K562 (cell line): ENCODE results near the gene CD109. TPM values are rescaled to one million over a fixed set of nuclear protein-coding genes. Genes with fewer than 3 reads are reported as not detected.

Experiments
- ATAC-seq: fragments of 200-7000 bp; cut with Tn5 transposase; 3 replicates; pipeline ENCODE4 v1.9.1; 2020; ENCODE audit warnings: moderate library complexity
- BruUV-seq: library from RNA; stranded (reverse); fragments of 400-500 nt; replicated peaks from 2 replicates; lab custom pipeline; 2021; lab: Mats Ljungman, UMichigan
- CTCF ChIA-PET: fragments of 300-600 bp; formaldehyde crosslinking; extraction: SDS; loops from one replicate; lab custom pipeline; 2021; ENCODE audit warnings: low intra/inter-chr PET ratio; lab: Yijun Ruan, JAX
- POLR2A ChIA-PET: fragments of 300-600, 350-650 bp; sonication (Branson Sonifier 250); formaldehyde crosslinking; extraction: SDS; loops from one replicate; lab custom pipeline; 2021; ENCODE audit warnings: antibody characterized with exemption, inconsistent platforms; lab: Yijun Ruan, JAX
- DNase-seq, 4 experiments: peaks; one replicate each; pipeline versions ENCODE4 v3.0.0 to v3.0.0-alpha.2; 2011 to 2018; ENCODE audit warnings: low spot score in 3 of 4, mixed read lengths in 3 of 4; ENCODE audit errors: extremely low read depth in 1 of 4
- FAIRE-seq: peaks from 2 replicates; lab custom pipeline; 2011; peaks lifted over from hg19 to GRCh38; lab: Jason Lieb, UNC
- H2AFZ ChIP-seq: 2 replicates; pipeline ENCODE4 v1.6.0; 2011; ENCODE audit warnings: low read depth, low read length, control low read depth, inconsistent platforms
- H3K27ac ChIP-seq: fragments of 200-600 bp; 3 replicates; pipeline ENCODE4 v1.8.0; 2011; ENCODE audit warnings: low read depth, mild to moderate bottlenecking, control low read depth, inconsistent platforms, low read length, moderate library complexity, mixed read lengths; ENCODE audit errors: extremely low read depth
- H3K27me3 ChIP-seq, 2 experiments: fragments of 300-600 bp in 1 of 2; 2 replicates in 1 of 2; 3 replicates in 1 of 2; pipeline versions ENCODE4 v1.6.0 to v1.8.0; 2011; ENCODE audit warnings: inconsistent platforms in 2 of 2, low read length in 2 of 2, mild to moderate bottlenecking in 1 of 2, mixed read lengths in 1 of 2, moderate library complexity in 1 of 2; ENCODE audit not compliant: control insufficient read depth in 2 of 2, insufficient read depth in 2 of 2
- H3K36me3 ChIP-seq: fragments of 300-600 bp; 3 replicates; pipeline ENCODE4 v1.8.0; 2011; ENCODE audit warnings: mild to moderate bottlenecking, low read length, inconsistent platforms; ENCODE audit not compliant: control insufficient read depth, insufficient read depth
- H3K4me1 ChIP-seq, 2 experiments: fragments of 200-600 bp in 1 of 2; replicated peaks in 1 of 2; 2 replicates in 1 of 2; 3 replicates in 1 of 2; pipeline versions ENCODE4 v1.5.1 to v1.8.0; 2011; ENCODE audit warnings: inconsistent platforms in 2 of 2, low read length in 2 of 2, mild to moderate bottlenecking in 1 of 2, mixed read lengths in 1 of 2, moderate library complexity in 1 of 2; ENCODE audit not compliant: control insufficient read depth in 2 of 2, insufficient read depth in 2 of 2
- H3K4me2 ChIP-seq: 2 replicates; pipeline ENCODE4 v1.6.1; 2011; ENCODE audit warnings: low read length, control low read depth, inconsistent platforms, mixed read lengths; ENCODE audit not compliant: insufficient read depth
- H3K4me3 ChIP-seq: fragments of 200-600 bp; sonication (generic), shearing (Covaris generic); 2 replicates; pipeline ENCODE4 v1.5.1; 2016; ENCODE audit warnings: control low read depth, inconsistent platforms
- H3K79me2 ChIP-seq: fragments of 200-600 bp; 3 replicates; pipeline ENCODE4 v1.8.0; 2011; ENCODE audit warnings: low read length, inconsistent platforms; ENCODE audit not compliant: control insufficient read depth, insufficient read depth
- H3K9ac ChIP-seq, 2 experiments: 2 replicates each; pipeline versions ENCODE4 v1.6.0 to v1.6.1; 2011; ENCODE audit warnings: low read depth in 2 of 2, low read length in 2 of 2, control low read depth in 1 of 2, inconsistent platforms in 1 of 2, mild to moderate bottlenecking in 1 of 2, mixed read lengths in 1 of 2; ENCODE audit not compliant: insufficient read depth in 1 of 2
- H3K9me1 ChIP-seq: one replicate; pipeline ENCODE4 v1.6.0; 2011; ENCODE audit warnings: inconsistent platforms, mild to moderate bottlenecking, low read length, moderate library complexity; ENCODE audit not compliant: control insufficient read depth, insufficient read depth
- H3K9me3 ChIP-seq: replicated peaks from 2 replicates; pipeline ENCODE4 v1.5.1; 2011; ENCODE audit warnings: low read depth, low read length, inconsistent platforms; ENCODE audit not compliant: control insufficient read depth, insufficient read depth
- H4K20me1 ChIP-seq: replicated peaks from 2 replicates; pipeline ENCODE4 v1.6.1; 2011; ENCODE audit warnings: low read length, inconsistent platforms, mixed read lengths; ENCODE audit not compliant: control insufficient read depth, insufficient read depth
- CHCHD3 ChIP-seq: fragments of 250-450 bp; sonication (Bioruptor Pico); IDR thresholded peaks from 2 replicates; pipeline ENCODE4 v2.1.2; 2022; ENCODE audit warnings: mild to moderate bottlenecking
- CTBP1 ChIP-seq: fragments of 450-650 bp; IDR thresholded peaks from 2 replicates; pipeline ENCODE4 v1.6.1; 2016; ENCODE audit warnings: borderline replicate concordance
- DMBX1 ChIP-seq: fragments of 250-450 bp; sonication (Bioruptor Pico); IDR thresholded peaks from 2 replicates; pipeline ENCODE4 v1.8.0; 2022; ENCODE audit warnings: inconsistent platforms, mild to moderate bottlenecking, moderate library complexity, borderline replicate concordance
- FOXJ2 ChIP-seq: fragments of 200-800 bp; sonication (Bioruptor generic); IDR thresholded peaks from 2 replicates; pipeline ENCODE4 v1.6.1; 2016; ENCODE audit warnings: missing genetic modification characterization, missing compliant biosample characterization
- GATAD2A ChIP-seq: fragments of 450-650 bp; IDR thresholded peaks from 2 replicates; pipeline ENCODE4 v1.6.1; 2017
- HOXB6 ChIP-seq: fragments of 250-450 bp; sonication (Bioruptor Pico); IDR thresholded peaks from 2 replicates; pipeline ENCODE4 v1.5.1; 2022; ENCODE audit warnings: mild to moderate bottlenecking, borderline replicate concordance
- JUND ChIP-seq, 2 experiments: IDR thresholded peaks; 2 replicates in 1 of 2; 3 replicates in 1 of 2; pipeline ENCODE4 v1.6.1; 2011; ENCODE audit warnings: borderline replicate concordance in 2 of 2, low read depth in 2 of 2, low read length in 2 of 2, improper control_type of control experiment in 1 of 2, missing biosample characterization in 1 of 2, missing genetic modification characterization in 1 of 2, missing genetic modification reagents in 1 of 2
- SMARCA5 ChIP-seq: fragments of 450-650 bp; IDR thresholded peaks from 2 replicates; pipeline ENCODE4 v1.6.1; 2016
- ZNF23 ChIP-seq: fragments of 250-450 bp; sonication (Bioruptor Pico); IDR thresholded peaks from 2 replicates; pipeline ENCODE4 v1.4.0; 2020; ENCODE audit warnings: mild to moderate bottlenecking
- ZNF436 ChIP-seq: fragments of 250-450, 450-650 bp; sonication (Bioruptor Pico); formaldehyde crosslinking; IDR thresholded peaks from 2 replicates; pipeline ENCODE4 v1.7.0; 2020; ENCODE audit warnings: mild to moderate bottlenecking
- WGBS: fragments of 100-300 bp; shearing (Covaris generic); methylation state at CpG from one replicate; pipeline ENCODE4 v1.1.6; 2016; ENCODE audit warnings: low coverage, mixed read lengths; ENCODE audit not compliant: insufficient coverage; ENCODE audit errors: missing lambda C conversion rate; 5-methylcytosine and 5-hydroxymethylcytosine counted together
- in situ Hi-C: fragments of 300-500 bp; cut with MboI; formaldehyde crosslinking; loops from 4 replicates; pipeline ENCODE4 v1.15.0; 2018; ENCODE audit warnings: inconsistent platforms, mixed read lengths
- intact Hi-C: fragments of 100-400 bp; cut with micrococcal nuclease; formaldehyde crosslinking; loops from 2 replicates; pipeline ENCODE4 v1.14.2; 2022
- polyA plus RNA-seq, 8 experiments: library from polyadenylated mRNA; depleted of rRNA in 4 of 8; stranded (reverse) in 5 of 8; unstranded in 3 of 8; fragments of >200 nt; fragmentation: Nextera tagmentation in 2 of 8; fragmentation: Illumina TruSeq in 1 of 8; extraction: Ambion mirVana in 2 of 8; extraction: Trizol in 1 of 8; gene quantifications; 2 replicates each; pipeline versions ENCODE4 v1.2.1 to v1.2.3, GENCODE V29; 2011 to 2014; ENCODE audit warnings: inconsistent platforms in 1 of 8, missing spikeins in 1 of 8
- total RNA-seq, 7 experiments: library from RNA; depleted of rRNA in 6 of 7; stranded (reverse); fragments of >200 nt in 6 of 7; fragmentation: Illumina TruSeq in 2 of 7; extraction: Trizol in 2 of 7; gene quantifications; 2 replicates each; pipeline versions ENCODE4 v1.2.1 to v1.2.3, GENCODE V29; 2011 to 2021; ENCODE audit warnings: low replicate concordance in 1 of 7

CD109 gene
- total and polyA plus RNA-seq, 9 of the 15 experiments (the other 6 are each of a cell fraction or from before 2014, with no cell fraction given) = under 0.01 to 0.22 (median 0.11) TPM

GRCh38 chr6:73704798-73705197 lies 8.8 kb downstream of the CD109 start (continued):
- TF ChIP-seq FOXJ2 (tag) (no peak), CTBP1 (no peak), ZNF436 (CRISPR knock-in tag) (no peak), CHCHD3 (no peak), SMARCA5 (no peak), GATAD2A (no peak), JUND (IDR thresholded peaks at IDR 0.05; ENCODE audit: borderline replicate concordance, low read depth, low read length) (no peak), JUND (tag; IDR thresholded peaks at IDR 0.05; ENCODE audit: borderline replicate concordance, low read depth, low read length) (no peak), HOXB6 (no peak)

- Histone ChIP-seq H4K20me1 (no peaks in the 10 kb centered on the region), H3K9me3 (no peaks in the 10 kb centered on the region), H3K36me3 (no peaks in the 10 kb centered on the region), H3K4me2 (0 out of 2 replicates have a peak overlapping the region, but pooled peaks have one; percentile 1), H3K4me3 (no peak overlapping the region), H3K4me1 (no peaks in the 10 kb centered on the region), H3K27ac (no peak overlapping the region), H2AFZ (peak overlapping the region; percentile 19; the same call in 1 of the 2 replicates), H3K9me1 (no peaks in the 10 kb centered on the region), H3K27me3 (peaks cover 0 to 5% of the 10 kb centered on the region in 2 experiments; a peak in 2 of 5 replicates), H3K79me2 (no peaks in the 10 kb centered on the region), H3K9ac (no peak overlapping the region)
- ATAC-seq (no peak), DNase-seq (no peak), FAIRE-seq (no peak)
- 4% methylated on average over 9 of the region's 9 CpGs for WGBS
- ChIA-PET POLR2A (interaction anchor here (1.2 kb wide), 1 partner anchor 187 kb away, joined by 3 read pairs; no protein-coding TSS in a partner anchor), CTCF (no interaction called here)
- TF ChIP-seq ZNF23 (CRISPR knock-in tag) (peak; percentile 84; the same call in 1 of the 2 replicates), DMBX1 (no peak)
- no TSS peak for BruUV-seq
- intact Hi-C loops = no loop called here
- in situ Hi-C loops = no loop called here
Measured at GRCh38 chr6:73706971-73707370, 11.0 kb downstream of the CD109 start.
